Measurements from ENCODE around the gene TSACC. TPM values are rescaled to one million over a fixed set of nuclear protein-coding genes. Genes with fewer than 3 reads are reported as not detected.

TSACC gene
- total and polyA plus RNA-seq, 2 of the 8 experiments (the other 6 are each of a cell fraction or from before 2014, with no cell fraction given), result 1.0 to 5.0 TPM

DNA sequence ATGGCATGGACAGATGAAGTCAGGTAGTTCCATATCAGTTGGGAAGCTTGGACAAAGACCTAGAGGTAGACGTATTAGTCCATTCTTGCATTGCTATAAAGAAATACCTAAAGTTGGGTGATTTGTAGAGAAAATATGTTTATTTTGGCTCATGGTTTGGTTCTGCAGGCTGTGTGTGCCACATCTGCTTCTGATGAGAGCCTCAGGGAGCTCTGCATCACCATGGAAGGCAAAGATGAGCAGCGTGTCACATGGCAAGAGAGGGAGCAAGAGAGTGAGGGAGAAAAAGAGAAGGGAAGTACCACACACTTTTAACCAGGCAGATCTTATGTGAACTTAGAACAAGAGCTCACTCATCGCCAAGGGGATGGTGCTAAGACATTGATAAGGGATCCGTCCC, 9.0 kb downstream of the TSACC start:
- Histone ChIP-seq H3K9me3 (ENCODE audit: insufficient read depth in 2 of 2, low read depth in 1 of 2, low read length in 1 of 2) (no peaks in the 10 kb centered on the region), H3K9ac (replicated peaks in 1 of 4; ENCODE audit: extremely low read depth in 1 of 4, low read depth in 3 of 4, low read length in 3 of 4) (no peak overlapping the region), H4K5ac (ENCODE audit: insufficient read length, low read depth, low read length) (no peak overlapping the region), H4K91ac (replicated peaks; ENCODE audit: insufficient read length, low read length) (no peak overlapping the region), H2BK15ac (ENCODE audit: low read length) (no peak overlapping the region), H2BK5ac (ENCODE audit: low read depth, low read length) (no peak overlapping the region), H3K79me1 (ENCODE audit: low read depth, low read length) (no peaks in the 10 kb centered on the region), H3K18ac (ENCODE audit: extremely low read depth, low read length) (no peak overlapping the region), H3K4me1 (replicated peaks in 1 of 4; ENCODE audit: control insufficient read depth in 3 of 4, insufficient read depth in 4 of 4, low read length in 3 of 4) (no peaks in the 10 kb centered on the region), H3K27ac (ENCODE audit: low read depth, low read length) (no peak overlapping the region), H3K4me2 (ENCODE audit: insufficient read depth in 1 of 2, low read depth in 2 of 2, low read length in 2 of 2) (no peak overlapping the region), H3K27me3 (replicated peaks in 1 of 4; ENCODE audit: control insufficient read depth in 3 of 4, extremely low read depth in 1 of 4, insufficient read depth in 3 of 4, low read length in 3 of 4) (no peaks in the 10 kb centered on the region), H2BK12ac (ENCODE audit: low read depth, low read length) (no peak overlapping the region), H2BK120ac (replicated peaks; ENCODE audit: low read depth, low read length) (no peak overlapping the region), H3K4ac (replicated peaks; ENCODE audit: insufficient read length, low read depth, low read length) (no peak overlapping the region), H4K8ac (ENCODE audit: extremely low read depth, insufficient read depth, low read length) (no peak overlapping the region), H4K20me1 (replicated peaks in 1 of 2; ENCODE audit: control insufficient read depth in 1 of 2, insufficient read depth in 2 of 2, low read length in 2 of 2) (no peaks in the 10 kb centered on the region), H3K14ac (ENCODE audit: insufficient read length) (no peak overlapping the region), H2AFZ (ENCODE audit: low read length) (no peak overlapping the region), H3K36me3 (ENCODE audit: control insufficient read depth in 2 of 4, insufficient read depth in 4 of 4, low read length in 3 of 4) (no peaks in the 10 kb centered on the region), H3K4me3 (ENCODE audit: extremely low read depth in 1 of 4, insufficient read depth in 2 of 4, low read depth in 3 of 4, low read length in 4 of 4) (no peak overlapping the region), H3K79me2 (ENCODE audit: control insufficient read depth in 1 of 2, insufficient read depth in 2 of 2, low read length in 2 of 2) (no peaks in the 10 kb centered on the region), H3K23ac (ENCODE audit: insufficient read length) (no peak overlapping the region), H3K23me2 (ENCODE audit: low read depth, low read length) (no peaks in the 10 kb centered on the region), H3K56ac (replicated peaks; ENCODE audit: insufficient read length, low read depth, low read length) (no peak overlapping the region), H2BK20ac (ENCODE audit: low read length) (no peak overlapping the region), H2AK5ac (ENCODE audit: low read depth, low read length) (no peak overlapping the region)
- no peak for FAIRE-seq
- CTCF ChIA-PET (ENCODE audit: partially characterized antibody), result interaction anchor here (0.6 to 1.6 kb wide), 5 partner anchors 9 to 759 kb away, joined by 3 to 18 read pairs (median 6); no protein-coding TSS in a partner anchor
- 83% methylated on average over 4 of the region's 4 CpGs; no CpG with 5 or more reads in 1 of the 2 experiments for WGBS, 2 experiments (ENCODE audit: extremely low coverage in 1 of 2, insufficient coverage in 1 of 2, insufficient read length in 1 of 2, insufficient replicate concordance in 2 of 2, low coverage in 1 of 2, low lambda C conversion rate in 2 of 2, missing lambda C conversion rate in 1 of 2)
- POLR2A ChIA-PET (ENCODE audit: partially characterized antibody), result interaction anchor here (1.2 to 2.0 kb wide), 4 partner anchors 9 to 103 kb away, joined by 3 to 7 read pairs (median 4); partner anchors contain the start of gene CCT3
- TF ChIP-seq POLR2AphosphoS5 (IDR thresholded peaks at IDR 0.05; ENCODE audit: low read depth, low read length) (no peak), RXRA (IDR thresholded peaks at IDR 0.05; ENCODE audit: insufficient read depth, low read depth, low read length) (no peak), JUND (IDR thresholded peaks at IDR 0.05; ENCODE audit: low read length) (no peak), SRF (IDR thresholded peaks at IDR 0.05; ENCODE audit: low read depth, low read length) (no peak), CHD1 (IDR thresholded peaks at IDR 0.05; ENCODE audit: low read depth, low read length) (no peak), CEBPB (IDR thresholded peaks at IDR 0.05; ENCODE audit: low read depth, low read length) (no peak), BRCA1 (IDR thresholded peaks at IDR 0.05; ENCODE audit: low read depth, low read length) (no peak), SP2 (IDR thresholded peaks at IDR 0.05; ENCODE audit: low read length) (no peak)
- TF ChIP-seq, protein P1, sequence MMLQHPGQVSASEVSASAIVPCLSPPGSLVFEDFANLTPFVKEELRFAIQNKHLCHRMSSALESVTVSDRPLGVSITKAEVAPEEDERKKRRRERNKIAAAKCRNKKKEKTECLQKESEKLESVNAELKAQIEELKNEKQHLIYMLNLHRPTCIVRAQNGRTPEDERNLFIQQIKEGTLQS (IDR thresholded peaks at IDR 0.05; ENCODE audit: insufficient read depth, low read depth, low read length), result no peak
- TF ChIP-seq, protein P2, sequence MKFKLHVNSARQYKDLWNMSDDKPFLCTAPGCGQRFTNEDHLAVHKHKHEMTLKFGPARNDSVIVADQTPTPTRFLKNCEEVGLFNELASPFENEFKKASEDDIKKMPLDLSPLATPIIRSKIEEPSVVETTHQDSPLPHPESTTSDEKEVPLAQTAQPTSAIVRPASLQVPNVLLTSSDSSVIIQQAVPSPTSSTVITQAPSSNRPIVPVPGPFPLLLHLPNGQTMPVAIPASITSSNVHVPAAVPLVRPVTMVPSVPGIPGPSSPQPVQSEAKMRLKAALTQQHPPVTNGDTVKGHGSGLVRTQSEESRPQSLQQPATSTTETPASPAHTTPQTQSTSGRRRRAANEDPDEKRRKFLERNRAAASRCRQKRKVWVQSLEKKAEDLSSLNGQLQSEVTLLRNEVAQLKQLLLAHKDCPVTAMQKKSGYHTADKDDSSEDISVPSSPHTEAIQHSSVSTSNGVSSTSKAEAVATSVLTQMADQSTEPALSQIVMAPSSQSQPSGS (IDR thresholded peaks at IDR 0.05; ENCODE audit: low read length), result no peak
- no peak for DNase-seq (ENCODE audit: low read depth in 1 of 2, low spot score in 2 of 2)

Measured in H1 (cell line).